ENCODE results near the gene SRGAP1.

- TF ChIP-seq GATA3 (IDR thresholded peaks at IDR 0.05; ENCODE audit: low read depth, low read length) (no peak), GATA2 (IDR thresholded peaks at IDR 0.05; ENCODE audit: low read depth, low read length) (no peak)
Measured at GRCh38 chr12:63963868-63964267, 119.4 kb downstream of the SRGAP1 start.

Data from SH-SY5Y (cell line).